GM12878 (cell line): ENCODE measurements around the gene HMCN2. TPM values are rescaled to one million over a fixed set of nuclear protein-coding genes. Genes with fewer than 3 reads are reported as not detected.

Source experiments
- ATAC-seq: fragments of 200-7000 bp; cut with Tn5 transposase; 3 replicates; pipeline ENCODE4 v1.9.1; 2020; ENCODE audit warnings: mild to moderate bottlenecking, moderate library complexity
- BruUV-seq: library from RNA; stranded (reverse); fragments of 400-500 nt; replicated peaks from 2 replicates; lab custom pipeline; 2021; lab: Mats Ljungman, UMichigan
- CTCF ChIA-PET: fragments of 300-600 bp; sonication (Branson Sonifier 250); formaldehyde crosslinking; extraction: SDS; loops from one replicate; lab custom pipeline; 2021; ENCODE audit warnings: inconsistent platforms; lab: Yijun Ruan, JAX
- POLR2A ChIA-PET: fragments of 350-600 bp; formaldehyde crosslinking; extraction: SDS; loops from one replicate; lab custom pipeline; 2021; ENCODE audit warnings: inconsistent platforms; lab: Charles Lee
- RAD21 ChIA-PET: fragments of 300-600 bp; sonication (Branson Sonifier 250); formaldehyde crosslinking; loops from one replicate; lab custom pipeline; 2023; ENCODE audit warnings: antibody characterized with exemption; ENCODE audit not compliant: unreplicated experiment; lab: Charles Lee
- SMC1A ChIA-PET: fragments of 300-600 bp; sonication (Branson Sonifier 250); formaldehyde crosslinking; loops from one replicate; lab custom pipeline; 2023; ENCODE audit not compliant: unreplicated experiment, uncharacterized antibody; lab: Charles Lee
- DNase-seq: peaks from one replicate; pipeline ENCODE4 v3.0.0-alpha.2; 2011; ENCODE audit warnings: low read depth, low spot score
- FAIRE-seq: peaks from 3 replicates; lab custom pipeline; 2011; peaks lifted over from hg19 to GRCh38; lab: Jason Lieb, UNC
- H2AFZ ChIP-seq: 2 replicates; pipeline ENCODE4 v1.6.0; 2011; ENCODE audit warnings: low read depth, low read length, control low read depth; ENCODE audit not compliant: control insufficient read depth
- H3K27ac ChIP-seq: 2 replicates; pipeline ENCODE4 v1.5.1; 2011; ENCODE audit warnings: control low read depth; ENCODE audit not compliant: control insufficient read depth, insufficient read depth
- H3K27me3 ChIP-seq, 2 experiments: replicated peaks in 1 of 2; 2 replicates each; pipeline versions ENCODE4 v1.6.0 to v1.6.1; 2011; ENCODE audit warnings: low read length in 1 of 2; ENCODE audit not compliant: control insufficient read depth in 2 of 2, insufficient read depth in 2 of 2
- H3K36me3 ChIP-seq, 2 experiments: 2 replicates each; pipeline ENCODE4 v1.5.1; 2011; ENCODE audit warnings: low read length in 1 of 2; ENCODE audit not compliant: control insufficient read depth in 2 of 2, insufficient read depth in 2 of 2
- H3K4me1 ChIP-seq: 2 replicates; pipeline ENCODE4 v1.6.1; 2011; ENCODE audit warnings: mild to moderate bottlenecking, low read length, moderate library complexity, mixed read lengths; ENCODE audit not compliant: control insufficient read depth, insufficient read depth
- H3K4me2 ChIP-seq: 2 replicates; pipeline ENCODE4 v1.6.0; 2011; ENCODE audit warnings: control low read depth; ENCODE audit not compliant: control insufficient read depth, insufficient read depth
- H3K4me3 ChIP-seq: fragments of 200-600 bp; sonication (generic); 2 replicates; pipeline ENCODE4 v1.5.1; 2016
- H3K79me2 ChIP-seq: 2 replicates; pipeline ENCODE4 v1.6.0; 2011; ENCODE audit warnings: low read length; ENCODE audit not compliant: control insufficient read depth, insufficient read depth
- H3K9ac ChIP-seq: 2 replicates; pipeline ENCODE4 v1.8.0; 2011; ENCODE audit warnings: low read length, control low read depth, mixed read lengths; ENCODE audit not compliant: control insufficient read depth, insufficient read depth
- H3K9me3 ChIP-seq: replicated peaks from 3 replicates; pipeline ENCODE4 v1.5.1; 2011; ENCODE audit warnings: mild to moderate bottlenecking, low read length; ENCODE audit not compliant: control insufficient read depth, insufficient read depth
- H4K20me1 ChIP-seq: 2 replicates; pipeline ENCODE4 v1.6.0; 2011; ENCODE audit not compliant: control insufficient read depth, insufficient read depth
- FOS ChIP-seq: IDR thresholded peaks from 3 replicates; pipeline ENCODE4 v1.6.1; 2011; ENCODE audit warnings: borderline replicate concordance; ENCODE audit not compliant: insufficient read length; ENCODE audit errors: extremely low read depth
- MYB ChIP-seq: fragments of 150-350 bp; IDR thresholded peaks from 2 replicates; pipeline ENCODE4 v1.6.1; 2014; ENCODE audit warnings: mild to moderate bottlenecking, low read depth, low read length, borderline replicate concordance
- NFYA ChIP-seq: IDR thresholded peaks from 2 replicates; pipeline ENCODE4 v1.6.1; 2011; ENCODE audit warnings: low read depth, mild to moderate bottlenecking, low read length, improper control_type of control experiment, borderline replicate concordance
- PAX5 ChIP-seq: IDR thresholded peaks from 2 replicates; pipeline ENCODE4 v1.6.1; 2011; ENCODE audit warnings: low read depth, low read length, borderline replicate concordance
- SMC3 ChIP-seq: IDR thresholded peaks from 2 replicates; pipeline ENCODE4 v1.6.1; 2011; ENCODE audit warnings: low read length, improper control_type of control experiment, borderline replicate concordance
- SUZ12 ChIP-seq: fragments of 200-600 bp; sonication (generic); IDR thresholded peaks from one replicate; pipeline ENCODE4 v1.6.1; 2018; ENCODE audit warnings: antibody characterized with exemption, mild to moderate bottlenecking; ENCODE audit not compliant: unreplicated experiment
- ZNF217 ChIP-seq: fragments of 450-650 bp; IDR thresholded peaks from 2 replicates; pipeline ENCODE4 v1.6.1; 2017; ENCODE audit warnings: antibody characterized with exemption, mild to moderate bottlenecking
- ZSCAN29 ChIP-seq: fragments of 450-650 bp; IDR thresholded peaks from 2 replicates; pipeline ENCODE4 v1.6.1; 2017; ENCODE audit warnings: mild to moderate bottlenecking, moderate library complexity
- WGBS: methylation state at CpG from one replicate; pipeline ENCODE4 v1.1.6; 2016; ENCODE audit warnings: low lambda C conversion rate; ENCODE audit not compliant: insufficient replicate concordance, insufficient coverage; ENCODE audit errors: missing lambda C conversion rate; 5-methylcytosine and 5-hydroxymethylcytosine counted together
- in situ Hi-C: fragments of 300-500 bp; cut with MboI; formaldehyde crosslinking; loops from 9 replicates; pipeline ENCODE4 v1.14.3; 2018; ENCODE audit warnings: mixed read lengths
- intact Hi-C: fragments of 100-400 bp; cut with micrococcal nuclease; formaldehyde crosslinking; loops from one replicate; pipeline ENCODE4 v1.14.2; 2022; ENCODE audit not compliant: unreplicated experiment
- polyA plus RNA-seq, 11 experiments: library from polyadenylated mRNA; depleted of rRNA in 4 of 11; unstranded in 6 of 11; stranded (reverse) in 5 of 11; fragments of >200 nt; fragmentation: Nextera tagmentation in 4 of 11; fragmentation: Illumina TruSeq in 1 of 11; extraction: Ambion mirVana in 4 of 11; extraction: Trizol in 1 of 11; gene quantifications; 1 replicate in 1 of 11; 2 replicates in 10 of 11; pipeline versions ENCODE4 v1.2.1 to v1.2.3, GENCODE V29; 2011 to 2016; ENCODE audit warnings: inconsistent platforms in 2 of 11, missing spikeins in 2 of 11, low read depth in 1 of 11
- total RNA-seq, 4 experiments: library from RNA; depleted of rRNA in 3 of 4; stranded (reverse); fragments of >200 nt in 3 of 4; fragmentation: Illumina TruSeq in 1 of 4; extraction: Trizol in 1 of 4; gene quantifications; 2 replicates each; pipeline versions ENCODE4 v1.2.1 to v1.2.3, GENCODE V29; 2013 to 2021
- TF ChIP-seq, protein P1 (sequence below): fragments of 450-650 bp; IDR thresholded peaks from 2 replicates; pipeline ENCODE4 v1.6.1; 2014; ENCODE audit warnings: mild to moderate bottlenecking
- TF ChIP-seq, protein P2 (sequence below): fragments of 450-650 bp; formaldehyde crosslinking; IDR thresholded peaks from 2 replicates; pipeline ENCODE4 v1.5.0; 2022; ENCODE audit warnings: mild to moderate bottlenecking, missing genetic modification characterization
- TF ChIP-seq, protein P3 (sequence below): fragments of 450-650 bp; IDR thresholded peaks from 2 replicates; pipeline ENCODE4 v1.6.1; 2017; ENCODE audit warnings: borderline replicate concordance
- TF ChIP-seq, protein P4 (sequence below): fragments of 450-650 bp; formaldehyde crosslinking; IDR thresholded peaks from 2 replicates; pipeline ENCODE4 v1.4.0; 2022; ENCODE audit warnings: mild to moderate bottlenecking, moderate library complexity

The HMCN2 gene
- total and polyA plus RNA-seq, 10 of the 15 experiments (the other 5 are each of a cell fraction or from before 2014, with no cell fraction given): 0.04 TPM; not detected in 9

DNA sequence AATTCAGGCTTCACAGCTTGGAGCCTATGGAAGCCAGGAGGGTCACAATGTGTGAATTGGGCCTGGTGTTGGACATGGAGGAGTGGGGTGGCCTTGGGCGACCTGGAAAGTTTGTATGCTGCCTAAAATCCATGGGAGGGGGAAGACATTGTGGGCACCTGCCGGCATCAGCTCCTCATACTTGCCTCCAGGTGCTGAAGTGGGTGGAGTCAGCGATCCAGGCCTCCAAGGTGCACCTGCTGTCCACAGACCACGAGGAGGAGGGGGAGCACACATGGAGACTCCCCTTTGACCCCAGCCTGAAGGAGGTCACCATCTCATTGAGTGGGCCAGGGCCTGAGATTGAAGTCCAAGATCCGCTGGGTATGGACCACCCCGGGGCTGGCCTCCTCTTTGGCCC lies 29.1 kb downstream of the HMCN2 start:
- Histone ChIP-seq H3K9me3 (no peaks in the 10 kb centered on the region), H3K4me1 (no peaks in the 10 kb centered on the region), H3K9ac (no peak overlapping the region), H2AFZ (no peak overlapping the region), H3K27ac (no peak overlapping the region), H3K4me3 (no peak overlapping the region), H3K27me3 (peaks cover 1 to 3% of the 10 kb centered on the region in 2 experiments; a peak in 3 of 4 replicates), H3K36me3 (no peaks in the 10 kb centered on the region), H3K4me2 (no peak overlapping the region), H4K20me1 (no peaks in the 10 kb centered on the region), H3K79me2 (no peaks in the 10 kb centered on the region)
- POLR2A ChIA-PET: no interaction called here
- in situ Hi-C loops: no loop called here
- WGBS: 17% methylated on average over 6 of the region's 6 CpGs
- intact Hi-C loops: no loop called here
- CTCF ChIA-PET: no interaction called here
- RAD21 ChIA-PET: no interaction called here
- no peak for ATAC-seq
- SMC1A ChIA-PET: no interaction called here
- no peak for FAIRE-seq
- BruUV-seq: no TSS peak
- no peak for DNase-seq
- TF ChIP-seq SUZ12 (no peak), NFYA (no peak), ZSCAN29 (no peak), ZNF217 (no peak), MYB (no peak), PAX5 (no peak), SMC3 (no peak), FOS (no peak)
- TF ChIP-seq, protein P1, sequence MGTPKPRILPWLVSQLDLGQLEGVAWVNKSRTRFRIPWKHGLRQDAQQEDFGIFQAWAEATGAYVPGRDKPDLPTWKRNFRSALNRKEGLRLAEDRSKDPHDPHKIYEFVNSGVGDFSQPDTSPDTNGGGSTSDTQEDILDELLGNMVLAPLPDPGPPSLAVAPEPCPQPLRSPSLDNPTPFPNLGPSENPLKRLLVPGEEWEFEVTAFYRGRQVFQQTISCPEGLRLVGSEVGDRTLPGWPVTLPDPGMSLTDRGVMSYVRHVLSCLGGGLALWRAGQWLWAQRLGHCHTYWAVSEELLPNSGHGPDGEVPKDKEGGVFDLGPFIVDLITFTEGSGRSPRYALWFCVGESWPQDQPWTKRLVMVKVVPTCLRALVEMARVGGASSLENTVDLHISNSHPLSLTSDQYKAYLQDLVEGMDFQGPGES: no peak
- TF ChIP-seq, protein P2, sequence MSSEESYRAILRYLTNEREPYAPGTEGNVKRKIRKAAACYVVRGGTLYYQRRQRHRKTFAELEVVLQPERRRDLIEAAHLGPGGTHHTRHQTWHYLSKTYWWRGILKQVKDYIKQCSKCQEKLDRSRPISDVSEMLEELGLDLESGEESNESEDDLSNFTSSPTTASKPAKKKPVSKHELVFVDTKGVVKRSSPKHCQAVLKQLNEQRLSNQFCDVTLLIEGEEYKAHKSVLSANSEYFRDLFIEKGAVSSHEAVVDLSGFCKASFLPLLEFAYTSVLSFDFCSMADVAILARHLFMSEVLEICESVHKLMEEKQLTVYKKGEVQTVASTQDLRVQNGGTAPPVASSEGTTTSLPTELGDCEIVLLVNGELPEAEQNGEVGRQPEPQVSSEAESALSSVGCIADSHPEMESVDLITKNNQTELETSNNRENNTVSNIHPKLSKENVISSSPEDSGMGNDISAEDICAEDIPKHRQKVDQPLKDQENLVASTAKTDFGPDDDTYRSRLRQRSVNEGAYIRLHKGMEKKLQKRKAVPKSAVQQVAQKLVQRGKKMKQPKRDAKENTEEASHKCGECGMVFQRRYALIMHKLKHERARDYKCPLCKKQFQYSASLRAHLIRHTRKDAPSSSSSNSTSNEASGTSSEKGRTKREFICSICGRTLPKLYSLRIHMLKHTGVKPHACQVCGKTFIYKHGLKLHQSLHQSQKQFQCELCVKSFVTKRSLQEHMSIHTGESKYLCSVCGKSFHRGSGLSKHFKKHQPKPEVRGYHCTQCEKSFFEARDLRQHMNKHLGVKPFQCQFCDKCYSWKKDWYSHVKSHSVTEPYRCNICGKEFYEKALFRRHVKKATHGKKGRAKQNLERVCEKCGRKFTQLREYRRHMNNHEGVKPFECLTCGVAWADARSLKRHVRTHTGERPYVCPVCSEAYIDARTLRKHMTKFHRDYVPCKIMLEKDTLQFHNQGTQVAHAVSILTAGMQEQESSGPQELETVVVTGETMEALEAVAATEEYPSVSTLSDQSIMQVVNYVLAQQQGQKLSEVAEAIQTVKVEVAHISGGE (CRISPR knock-in tag): no peak
- TF ChIP-seq, protein P3, sequence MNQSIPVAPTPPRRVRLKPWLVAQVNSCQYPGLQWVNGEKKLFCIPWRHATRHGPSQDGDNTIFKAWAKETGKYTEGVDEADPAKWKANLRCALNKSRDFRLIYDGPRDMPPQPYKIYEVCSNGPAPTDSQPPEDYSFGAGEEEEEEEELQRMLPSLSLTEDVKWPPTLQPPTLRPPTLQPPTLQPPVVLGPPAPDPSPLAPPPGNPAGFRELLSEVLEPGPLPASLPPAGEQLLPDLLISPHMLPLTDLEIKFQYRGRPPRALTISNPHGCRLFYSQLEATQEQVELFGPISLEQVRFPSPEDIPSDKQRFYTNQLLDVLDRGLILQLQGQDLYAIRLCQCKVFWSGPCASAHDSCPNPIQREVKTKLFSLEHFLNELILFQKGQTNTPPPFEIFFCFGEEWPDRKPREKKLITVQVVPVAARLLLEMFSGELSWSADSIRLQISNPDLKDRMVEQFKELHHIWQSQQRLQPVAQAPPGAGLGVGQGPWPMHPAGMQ: no peak
- TF ChIP-seq, protein P4, sequence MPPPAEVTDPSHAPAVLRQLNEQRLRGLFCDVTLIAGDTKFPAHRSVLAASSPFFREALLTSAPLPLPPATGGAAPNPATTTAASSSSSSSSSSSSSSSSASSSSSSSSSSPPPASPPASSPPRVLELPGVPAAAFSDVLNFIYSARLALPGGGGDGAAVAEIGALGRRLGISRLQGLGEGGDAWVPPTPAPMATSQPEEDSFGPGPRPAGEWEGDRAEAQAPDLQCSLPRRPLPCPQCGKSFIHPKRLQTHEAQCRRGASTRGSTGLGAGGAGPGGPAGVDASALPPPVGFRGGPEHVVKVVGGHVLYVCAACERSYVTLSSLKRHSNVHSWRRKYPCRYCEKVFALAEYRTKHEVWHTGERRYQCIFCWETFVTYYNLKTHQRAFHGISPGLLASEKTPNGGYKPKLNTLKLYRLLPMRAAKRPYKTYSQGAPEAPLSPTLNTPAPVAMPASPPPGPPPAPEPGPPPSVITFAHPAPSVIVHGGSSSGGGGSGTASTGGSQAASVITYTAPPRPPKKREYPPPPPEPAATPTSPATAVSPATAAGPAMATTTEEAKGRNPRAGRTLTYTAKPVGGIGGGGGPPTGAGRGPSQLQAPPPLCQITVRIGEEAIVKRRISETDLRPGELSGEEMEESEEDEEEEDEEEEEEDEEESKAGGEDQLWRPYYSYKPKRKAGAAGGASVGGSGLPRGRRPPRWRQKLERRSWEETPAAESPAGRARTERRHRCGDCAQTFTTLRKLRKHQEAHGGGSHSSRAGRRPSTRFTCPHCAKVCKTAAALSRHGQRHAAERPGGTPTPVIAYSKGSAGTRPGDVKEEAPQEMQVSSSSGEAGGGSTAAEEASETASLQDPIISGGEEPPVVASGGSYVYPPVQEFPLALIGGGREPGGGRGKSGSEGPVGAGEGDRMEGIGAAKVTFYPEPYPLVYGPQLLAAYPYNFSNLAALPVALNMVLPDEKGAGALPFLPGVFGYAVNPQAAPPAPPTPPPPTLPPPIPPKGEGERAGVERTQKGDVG: no peak
